Heart right ventricle (tissue), 16 donors: ENCODE data around the gene DHDDS. TPM values are rescaled to one million over a fixed set of nuclear protein-coding genes. Genes with fewer than 3 reads are reported as not detected.

ENCODE experiments used
- ATAC-seq, 8 donors: fragments of 200-7000 bp; cut with Tn5 transposase; one replicate each; pipeline ENCODE4 v1.9.1; 2020; ENCODE audit warnings: mild to moderate bottlenecking in 8 of 8, moderate library complexity in 8 of 8, moderate number of reproducible peaks in 1 of 8
- DNase-seq, 2 donors: peaks; one replicate each; pipeline ENCODE4 v3.0.0-alpha.2; 2020
- H3K27ac ChIP-seq, 10 donors: fragments of 200-600 bp; sonication (generic) in 2 of 10; one replicate each; pipeline versions ENCODE4 v1.5.0 to v1.8.0; 2020 to 2022; ENCODE audit warnings: mild to moderate bottlenecking in 3 of 10
- H3K27me3 ChIP-seq, 7 donors: fragments of 200-600 bp; one replicate each; pipeline ENCODE4 v1.8.0; 2021 to 2022; ENCODE audit warnings: mild to moderate bottlenecking in 2 of 7
- H3K36me3 ChIP-seq, 9 donors: fragments of 200-600 bp; sonication (generic) in 1 of 9; one replicate each; pipeline versions ENCODE4 v1.5.0 to v1.8.0; 2020 to 2022; ENCODE audit warnings: mild to moderate bottlenecking in 2 of 9
- H3K4me1 ChIP-seq, 9 donors: fragments of 200-600 bp; sonication (generic) in 1 of 9; one replicate each; pipeline versions ENCODE4 v1.5.0 to v1.8.0; 2020 to 2022; ENCODE audit warnings: mild to moderate bottlenecking in 4 of 9
- H3K4me3 ChIP-seq, 10 donors: fragments of 200-600 bp; sonication (generic) in 2 of 10; one replicate each; pipeline versions ENCODE4 v1.5.0 to v1.8.0; 2020 to 2022; ENCODE audit warnings: mild to moderate bottlenecking in 7 of 10, moderate library complexity in 2 of 10
- H3K9me3 ChIP-seq, 11 donors: fragments of 200-600 bp in 10 of 11; sonication (generic) in 2 of 11; one replicate each; pipeline versions ENCODE4 v1.5.0 to v1.8.0; 2013 to 2022; ENCODE audit warnings: mild to moderate bottlenecking in 2 of 11, control low read depth in 1 of 11, moderate library complexity in 1 of 11
- WGBS, 2 donors: extraction: QIAGEN DNeasy Blood & Tissue Kit; methylation state at CpG; one replicate each; pipeline ENCODE4 v1.1.7; 2013; ENCODE audit warnings: inconsistent platforms in 1 of 2; 5-methylcytosine and 5-hydroxymethylcytosine counted together
- intact Hi-C, 10 donors: fragments of 100-400 bp; cut with DNase I; formaldehyde crosslinking; loops; one replicate each; pipeline versions ENCODE4 v1.11.1 to v1.14.2; 2022
- polyA plus RNA-seq, 2 donors: library from polyadenylated mRNA; stranded (reverse); fragments of 200-250 nt; gene quantifications; one replicate each; pipeline ENCODE4 v1.2.3, GENCODE V29; 2013
- total RNA-seq, 10 donors: library from RNA; stranded (reverse); fragmentation: NEBNext Ultra II Directional in 3 of 10; extraction: Animal tissue kit (Norgen Biotek cat#: 25700) in 3 of 10; gene quantifications; one replicate each; pipeline versions ENCODE4 v1.2.1 to v1.2.4, GENCODE V29; 2021 to 2023
- TF ChIP-seq, protein P1 (sequence below), 9 donors: fragments of 200-600 bp; sonication (generic) in 2 of 9; IDR thresholded peaks; one replicate each; pipeline versions ENCODE4 v1.5.0 to v1.8.0; 2021 to 2022; ENCODE audit warnings: antibody characterized with exemption in 9 of 9, mild to moderate bottlenecking in 5 of 9, moderate library complexity in 1 of 9
- donor health status: Arrhythmogenic right ventricular cardiomyopathy.
- donor health status: ischemic (EF 13 %, LVEDD 7.1; RV severe dilation, severe dysfunction).
- donor health status: healthy with polysubstance abuse.
- donor health status: DM: no; HTN: yes; CAD: no.
- donor health status: DM: no; HTN: no; CAD: no.
- donor health status: ischemic (EF 25% LVEDD 6.9; RV normal size, moderate dysfunction).
- donor health status: ischemic (EF 25% LVEDD 5.7; RV mildly dilated, moderate dysfunction).
- donor health status: healthy.
- donor health status: DM: yes; HTN: yes; CAD: no.
- donor health status: Ischemic cardiomyopathy.
- donor health status: ischemic (EF 35%, LVEDD 5.7; RV mildly dilated, moderate dysfunction).
- donor health status: nonischemic (EF 11% LVEDD 7.7; RV severe dilation, severe dysfunction).
- donor health status: DM: yes; HTN: yes; CAD: no.
- donor health status: PGD.
- donor health status: ischemic (EF 29% LVEDD 5.4; RV normal size, mild dysfunction).
- donor health status: nonischemic (EF 23%, LVEDD 6.1; RV moderate dilation, normal function).

The DHDDS gene
- total and polyA plus RNA-seq, 12 donors: 22.1 to 45.8 (median 31.6) TPM

DNA sequence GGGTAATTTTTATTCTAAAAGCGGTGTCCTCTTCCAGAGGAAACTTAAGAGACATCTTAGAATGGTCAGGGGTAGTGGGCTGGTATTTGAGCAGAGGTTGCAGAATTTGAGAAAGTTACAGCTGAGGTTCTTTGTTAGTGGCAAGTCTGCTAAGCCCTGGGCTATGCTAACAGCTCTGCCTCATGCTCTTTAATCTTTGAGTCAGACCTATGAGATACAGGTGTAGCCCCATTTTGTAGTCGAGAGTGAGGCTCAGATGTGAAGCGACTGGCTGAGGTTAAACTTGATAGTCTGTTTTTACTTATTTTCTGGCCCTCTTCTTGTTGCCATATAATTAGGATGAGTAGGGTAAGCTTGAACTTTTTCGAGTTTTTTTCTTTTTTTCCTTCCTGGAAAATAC lies 44.8 kb downstream of the DHDDS start:
- peaks cover 3 to 20% (median 16%) of the 10 kb centered on the region in 9 donors for H3K4me1 ChIP-seq
- WGBS, 2 donors: 86 to 93% methylated on average over 4 of the region's 4 CpGs
- TF ChIP-seq, protein P1, sequence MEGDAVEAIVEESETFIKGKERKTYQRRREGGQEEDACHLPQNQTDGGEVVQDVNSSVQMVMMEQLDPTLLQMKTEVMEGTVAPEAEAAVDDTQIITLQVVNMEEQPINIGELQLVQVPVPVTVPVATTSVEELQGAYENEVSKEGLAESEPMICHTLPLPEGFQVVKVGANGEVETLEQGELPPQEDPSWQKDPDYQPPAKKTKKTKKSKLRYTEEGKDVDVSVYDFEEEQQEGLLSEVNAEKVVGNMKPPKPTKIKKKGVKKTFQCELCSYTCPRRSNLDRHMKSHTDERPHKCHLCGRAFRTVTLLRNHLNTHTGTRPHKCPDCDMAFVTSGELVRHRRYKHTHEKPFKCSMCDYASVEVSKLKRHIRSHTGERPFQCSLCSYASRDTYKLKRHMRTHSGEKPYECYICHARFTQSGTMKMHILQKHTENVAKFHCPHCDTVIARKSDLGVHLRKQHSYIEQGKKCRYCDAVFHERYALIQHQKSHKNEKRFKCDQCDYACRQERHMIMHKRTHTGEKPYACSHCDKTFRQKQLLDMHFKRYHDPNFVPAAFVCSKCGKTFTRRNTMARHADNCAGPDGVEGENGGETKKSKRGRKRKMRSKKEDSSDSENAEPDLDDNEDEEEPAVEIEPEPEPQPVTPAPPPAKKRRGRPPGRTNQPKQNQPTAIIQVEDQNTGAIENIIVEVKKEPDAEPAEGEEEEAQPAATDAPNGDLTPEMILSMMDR (IDR thresholded peaks at IDR 0.05): no peak
- H3K9me3 ChIP-seq: no peaks in the 10 kb centered on the region
- H3K4me3 ChIP-seq: no peak overlapping the region
- peaks cover 0 to 71% (median 36%) of the 10 kb centered on the region in 9 donors for H3K36me3 ChIP-seq
- DNase-seq: no peak
- H3K27me3 ChIP-seq: no peaks in the 10 kb centered on the region
- ATAC-seq: no peak
- no peak overlapping the region for H3K27ac ChIP-seq
- intact Hi-C loops: no loop called here

DNA sequence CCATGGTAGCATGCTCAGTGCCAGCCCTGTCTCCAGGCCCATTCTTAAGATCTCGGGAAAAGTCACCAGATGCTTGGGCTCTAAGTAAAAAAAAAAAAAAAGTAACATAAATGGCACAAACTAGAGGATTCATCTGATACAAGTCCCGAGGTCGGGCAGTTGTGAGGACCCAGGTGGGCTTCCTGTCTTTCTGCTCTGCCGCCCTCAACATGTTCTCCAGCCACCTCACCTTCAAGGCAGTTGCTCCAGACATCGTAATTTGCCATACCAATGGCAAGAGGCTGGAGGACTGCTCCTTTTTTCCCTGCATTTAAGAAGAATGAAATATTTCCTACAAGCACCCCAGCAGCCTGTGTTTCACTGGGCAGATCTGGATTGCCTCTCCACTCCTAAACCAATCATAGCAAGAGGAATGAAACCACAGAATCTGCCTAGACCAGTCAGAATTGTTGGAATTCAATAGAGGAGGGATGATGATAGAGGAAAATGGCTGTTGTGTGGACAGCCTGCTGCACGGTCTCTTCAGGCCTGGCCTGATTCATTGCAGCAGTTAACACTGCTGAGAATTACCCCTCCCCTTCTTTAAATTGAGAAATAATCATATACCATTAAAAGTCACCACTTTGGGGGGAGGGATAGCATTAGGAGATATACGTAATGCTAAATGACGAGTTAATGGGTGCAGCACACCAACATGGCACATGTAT lies 45.5 kb downstream of the DHDDS start:
- peaks cover 3 to 19% (median 16%) of the 10 kb centered on the region in 9 donors for H3K4me1 ChIP-seq
- 79 to 86% methylated on average over 8 of the region's 8 CpGs for WGBS, 2 donors
- ATAC-seq: no peak
- H3K27ac ChIP-seq: no peak overlapping the region
- no peaks in the 10 kb centered on the region for H3K9me3 ChIP-seq
- TF ChIP-seq, protein P1 (IDR thresholded peaks at IDR 0.05): no peak
- H3K36me3 ChIP-seq: peaks cover 0 to 71% (median 36%) of the 10 kb centered on the region in 9 donors
- no peak overlapping the region for H3K4me3 ChIP-seq
- intact Hi-C loops: no loop called here
- no peaks in the 10 kb centered on the region for H3K27me3 ChIP-seq
- DNase-seq: no peak

DNA sequence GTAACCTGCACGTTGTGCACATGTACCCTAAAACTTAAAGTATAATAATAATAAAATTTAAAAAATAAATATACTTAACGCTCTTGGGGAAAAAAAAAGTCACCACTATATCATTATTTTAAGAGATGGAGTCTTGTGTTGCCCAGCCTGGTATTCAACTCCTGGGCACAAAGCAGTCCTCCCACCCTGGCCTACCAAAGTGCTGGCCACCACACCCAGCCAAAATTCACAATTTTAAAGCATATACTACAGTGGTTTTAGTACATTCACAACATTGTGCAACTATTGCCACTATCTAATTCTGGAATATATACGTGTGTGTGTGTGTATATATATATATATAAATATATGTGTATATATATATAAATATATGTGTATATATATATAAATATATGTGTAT lies 46.0 kb downstream of the DHDDS start:
- Histone ChIP-seq H3K27ac (no peak overlapping the region), H3K27me3 (no peaks in the 10 kb centered on the region), H3K9me3 (no peaks in the 10 kb centered on the region), H3K4me3 (no peak overlapping the region), H3K36me3 (peaks cover 0 to 71% (median 36%) of the 10 kb centered on the region in 9 donors), H3K4me1 (peaks cover 3 to 18% (median 16%) of the 10 kb centered on the region in 9 donors)
- 81 to 88% methylated on average over 3 of the region's 3 CpGs for WGBS, 2 donors
- TF ChIP-seq, protein P1 (IDR thresholded peaks at IDR 0.05): no peak
- no peak for DNase-seq
- no peak for ATAC-seq
- intact Hi-C loops: no loop called here

DNA sequence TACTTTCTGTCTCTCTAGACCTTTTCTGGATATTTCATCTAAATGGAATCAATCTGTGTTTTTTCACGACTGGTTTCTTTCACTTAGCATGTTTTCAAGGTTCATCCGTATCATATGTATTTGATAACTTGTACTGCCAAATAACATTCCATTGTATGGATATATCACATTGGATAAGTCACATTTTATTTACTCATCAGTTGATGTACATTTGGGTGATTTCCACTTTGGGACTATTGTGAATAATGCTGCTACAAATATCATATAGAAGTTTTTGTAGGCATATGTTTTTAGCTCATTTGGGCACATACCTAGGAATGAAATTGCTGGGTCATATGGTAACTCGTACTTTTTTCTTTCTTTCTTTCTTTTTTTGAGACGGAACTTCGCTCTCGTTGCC lies 46.9 kb downstream of the DHDDS start:
- peaks cover 0 to 62% (median 31%) of the 10 kb centered on the region in 9 donors for H3K36me3 ChIP-seq
- no peak overlapping the region for H3K27ac ChIP-seq
- no peaks in the 10 kb centered on the region for H3K9me3 ChIP-seq
- no peak overlapping the region for H3K4me3 ChIP-seq
- DNase-seq (no peak), ATAC-seq (no peak)
- H3K4me1 ChIP-seq: peaks cover under 1 to 10% (median 8%) of the 10 kb centered on the region in 9 donors
- TF ChIP-seq, protein P1 (IDR thresholded peaks at IDR 0.05): no peak
- intact Hi-C loops: no loop called here
- H3K27me3 ChIP-seq: no peaks in the 10 kb centered on the region
- 95 to 96% methylated on average over 6 of the region's 6 CpGs for WGBS, 2 donors
